ENCODE results near the gene AFF3. TPM values are rescaled to one million over a fixed set of nuclear protein-coding genes. Genes with fewer than 3 reads are reported as not detected.

AFF3 gene
- total RNA-seq, 1 experiment from 2014 or later: not detected

- H3K9me3 Mint-ChIP-seq (ENCODE audit: low read depth, unreplicated experiment): no peaks in the 10 kb centered on the region
- no TSS peak for BruUV-seq (replicated peaks)
- intact Hi-C loops (cut with micrococcal nuclease; ENCODE audit: unreplicated experiment): no loop called here
These were observed 181.0 kb downstream of the AFF3 start for GRCh38 chr2:99961196-99961913.

GRCh38 chr2:99960790-99961189 is 181.6 kb downstream of the AFF3 start:
- no peak overlapping the region for H3K4me3 Mint-ChIP-seq (ENCODE audit: low read depth, unreplicated experiment)
- H3K4me1 Mint-ChIP-seq (ENCODE audit: low read depth, unreplicated experiment): no peaks in the 10 kb centered on the region
- H3K9me3 Mint-ChIP-seq (ENCODE audit: low read depth, unreplicated experiment): no peaks in the 10 kb centered on the region
- no peak for TF ChIP-seq CTCF (IDR thresholded peaks at IDR 0.05; ENCODE audit: unreplicated experiment)
- no peak overlapping the region for H3K27ac Mint-ChIP-seq (ENCODE audit: unreplicated experiment)
- H3K36me3 Mint-ChIP-seq (ENCODE audit: insufficient read depth, unreplicated experiment): no peaks in the 10 kb centered on the region
- no TSS peak for BruUV-seq (replicated peaks)
- DNase-seq: no peak
- CTCF ChIA-PET: interaction anchor here (0.6 kb wide), 1 partner anchor 37 kb away, joined by 6 read pairs; no protein-coding TSS in a partner anchor
- intact Hi-C loops (cut with micrococcal nuclease; ENCODE audit: unreplicated experiment): no loop called here
- H3K27me3 Mint-ChIP-seq (ENCODE audit: unreplicated experiment): peaks cover 68% of the 10 kb centered on the region

More at GRCh38 chr2:99961196-99961913, 181.0 kb downstream of the AFF3 start:
- TF ChIP-seq CTCF (IDR thresholded peaks at IDR 0.05; ENCODE audit: unreplicated experiment): no peak
- no peak for DNase-seq
- CTCF ChIA-PET: interaction anchor here (0.6 kb wide), 1 partner anchor 36 kb away, joined by 6 read pairs; no protein-coding TSS in a partner anchor
- H3K36me3 Mint-ChIP-seq (ENCODE audit: insufficient read depth, unreplicated experiment): no peaks in the 10 kb centered on the region
- no peaks in the 10 kb centered on the region for H3K4me1 Mint-ChIP-seq (ENCODE audit: low read depth, unreplicated experiment)
- no peak overlapping the region for H3K27ac Mint-ChIP-seq (ENCODE audit: unreplicated experiment)
- no peak overlapping the region for H3K4me3 Mint-ChIP-seq (ENCODE audit: low read depth, unreplicated experiment)
- peaks cover 62% of the 10 kb centered on the region for H3K27me3 Mint-ChIP-seq (ENCODE audit: unreplicated experiment)

- Mint-ChIP-seq H3K27ac (ENCODE audit: unreplicated experiment) (no peak overlapping the region), H3K36me3 (ENCODE audit: insufficient read depth, unreplicated experiment) (no peaks in the 10 kb centered on the region), H3K9me3 (ENCODE audit: low read depth, unreplicated experiment) (no peaks in the 10 kb centered on the region), H3K4me3 (ENCODE audit: low read depth, unreplicated experiment) (no peak overlapping the region), H3K27me3 (ENCODE audit: unreplicated experiment) (peaks cover 72% of the 10 kb centered on the region), H3K4me1 (ENCODE audit: low read depth, unreplicated experiment) (no peaks in the 10 kb centered on the region)
- DNase-seq: no peak
- TF ChIP-seq CTCF (IDR thresholded peaks at IDR 0.05; ENCODE audit: unreplicated experiment): no peak
- CTCF ChIA-PET: interaction anchor here (0.6 kb wide), 1 partner anchor 37 kb away, joined by 6 read pairs; no protein-coding TSS in a partner anchor
- intact Hi-C loops (cut with micrococcal nuclease; ENCODE audit: unreplicated experiment): no loop called here
- no TSS peak for BruUV-seq (replicated peaks)
These were observed 182.1 kb downstream of the AFF3 start for GRCh38 chr2:99960291-99960690.

- H3K4me1 Mint-ChIP-seq (ENCODE audit: low read depth, unreplicated experiment): no peaks in the 10 kb centered on the region
- DNase-seq: no peak
- CTCF ChIA-PET: no interaction called here
- TF ChIP-seq CTCF (IDR thresholded peaks at IDR 0.05; ENCODE audit: unreplicated experiment): no peak
- H3K4me3 Mint-ChIP-seq (ENCODE audit: low read depth, unreplicated experiment): no peak overlapping the region
- no peaks in the 10 kb centered on the region for H3K9me3 Mint-ChIP-seq (ENCODE audit: low read depth, unreplicated experiment)
- no peak overlapping the region for H3K27ac Mint-ChIP-seq (ENCODE audit: unreplicated experiment)
- no TSS peak for BruUV-seq (replicated peaks)
- intact Hi-C loops (cut with micrococcal nuclease; ENCODE audit: unreplicated experiment): no loop called here
- H3K36me3 Mint-ChIP-seq (ENCODE audit: insufficient read depth, unreplicated experiment): no peaks in the 10 kb centered on the region
- peaks cover 72% of the 10 kb centered on the region for H3K27me3 Mint-ChIP-seq (ENCODE audit: unreplicated experiment)
These were observed 183.0 kb downstream of the AFF3 start for GRCh38 chr2:99959261-99960014.

All from Calu3 (cell line).